ENCODE data around the gene CREB3L1.

GRCh38 chr11:46333394-46333947 is 56.0 kb downstream of the CREB3L1 start:
- no peak for TF ChIP-seq POLR2AphosphoS5 (IDR thresholded peaks at IDR 0.05)
- TF ChIP-seq, protein P1, sequence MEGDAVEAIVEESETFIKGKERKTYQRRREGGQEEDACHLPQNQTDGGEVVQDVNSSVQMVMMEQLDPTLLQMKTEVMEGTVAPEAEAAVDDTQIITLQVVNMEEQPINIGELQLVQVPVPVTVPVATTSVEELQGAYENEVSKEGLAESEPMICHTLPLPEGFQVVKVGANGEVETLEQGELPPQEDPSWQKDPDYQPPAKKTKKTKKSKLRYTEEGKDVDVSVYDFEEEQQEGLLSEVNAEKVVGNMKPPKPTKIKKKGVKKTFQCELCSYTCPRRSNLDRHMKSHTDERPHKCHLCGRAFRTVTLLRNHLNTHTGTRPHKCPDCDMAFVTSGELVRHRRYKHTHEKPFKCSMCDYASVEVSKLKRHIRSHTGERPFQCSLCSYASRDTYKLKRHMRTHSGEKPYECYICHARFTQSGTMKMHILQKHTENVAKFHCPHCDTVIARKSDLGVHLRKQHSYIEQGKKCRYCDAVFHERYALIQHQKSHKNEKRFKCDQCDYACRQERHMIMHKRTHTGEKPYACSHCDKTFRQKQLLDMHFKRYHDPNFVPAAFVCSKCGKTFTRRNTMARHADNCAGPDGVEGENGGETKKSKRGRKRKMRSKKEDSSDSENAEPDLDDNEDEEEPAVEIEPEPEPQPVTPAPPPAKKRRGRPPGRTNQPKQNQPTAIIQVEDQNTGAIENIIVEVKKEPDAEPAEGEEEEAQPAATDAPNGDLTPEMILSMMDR (IDR thresholded peaks at IDR 0.05 in 8 of 11, conservative IDR thresholded peaks at IDR 0.05 in 3 of 11), result no peak
